Ascending aorta (tissue), 2 donors: ENCODE measurements around the gene ZNF697. TPM values are rescaled to one million over a fixed set of nuclear protein-coding genes. Genes with fewer than 3 reads are reported as not detected.

ENCODE experiments used
- DNase-seq, 2 donors: peaks; one replicate each; pipeline ENCODE4 v3.0.0-alpha.2; 2019; ENCODE audit warnings: low spot score in 2 of 2
- H3K27ac ChIP-seq, 2 donors: fragments of 200-600 bp; sonication (generic); one replicate each; pipeline ENCODE4 v1.5.1; 2016 to 2017; ENCODE audit warnings: mild to moderate bottlenecking in 1 of 2
- H3K27me3 ChIP-seq: fragments of 200-600 bp; sonication (generic); one replicate; pipeline ENCODE4 v1.5.1; 2017
- H3K36me3 ChIP-seq, 2 donors: fragments of 200-600 bp; sonication (generic); one replicate each; pipeline ENCODE4 v1.5.1; 2016
- H3K4me1 ChIP-seq, 2 donors: fragments of 200-600 bp; sonication (generic); one replicate each; pipeline ENCODE4 v1.5.1; 2016 to 2017; ENCODE audit warnings: mild to moderate bottlenecking in 1 of 2
- H3K4me3 ChIP-seq, 2 donors: fragments of 200-600 bp; sonication (generic); one replicate each; pipeline ENCODE4 v1.5.1; 2016 to 2017; ENCODE audit warnings: mild to moderate bottlenecking in 1 of 2
- H3K9me3 ChIP-seq, 2 donors: fragments of 200-600 bp; sonication (generic); one replicate each; pipeline ENCODE4 v1.5.1; 2016
- intact Hi-C: fragments of 100-400 bp; cut with DNase I; formaldehyde crosslinking; loops from one replicate; pipeline ENCODE4 v1.15.1; 2023
- total RNA-seq: library from RNA; depleted of rRNA; stranded (reverse); fragments of >200 nt; gene quantifications from one replicate; pipeline ENCODE4 v1.1.0, GENCODE V29; 2016
- TF ChIP-seq, protein P1 (sequence below), 3 experiments: fragments of 200-600 bp in 2 of 3; fragments of 450-650 bp in 1 of 3; sonication (generic) in 2 of 3; IDR thresholded peaks; one replicate each; pipeline ENCODE4 v1.5.1; 2016 to 2019; ENCODE audit warnings: antibody characterized with exemption in 3 of 3, mild to moderate bottlenecking in 1 of 3, moderate library complexity in 1 of 3

Gene ZNF697
- total RNA-seq, 1 donor from 2014 or later = 0.11 TPM

DNA sequence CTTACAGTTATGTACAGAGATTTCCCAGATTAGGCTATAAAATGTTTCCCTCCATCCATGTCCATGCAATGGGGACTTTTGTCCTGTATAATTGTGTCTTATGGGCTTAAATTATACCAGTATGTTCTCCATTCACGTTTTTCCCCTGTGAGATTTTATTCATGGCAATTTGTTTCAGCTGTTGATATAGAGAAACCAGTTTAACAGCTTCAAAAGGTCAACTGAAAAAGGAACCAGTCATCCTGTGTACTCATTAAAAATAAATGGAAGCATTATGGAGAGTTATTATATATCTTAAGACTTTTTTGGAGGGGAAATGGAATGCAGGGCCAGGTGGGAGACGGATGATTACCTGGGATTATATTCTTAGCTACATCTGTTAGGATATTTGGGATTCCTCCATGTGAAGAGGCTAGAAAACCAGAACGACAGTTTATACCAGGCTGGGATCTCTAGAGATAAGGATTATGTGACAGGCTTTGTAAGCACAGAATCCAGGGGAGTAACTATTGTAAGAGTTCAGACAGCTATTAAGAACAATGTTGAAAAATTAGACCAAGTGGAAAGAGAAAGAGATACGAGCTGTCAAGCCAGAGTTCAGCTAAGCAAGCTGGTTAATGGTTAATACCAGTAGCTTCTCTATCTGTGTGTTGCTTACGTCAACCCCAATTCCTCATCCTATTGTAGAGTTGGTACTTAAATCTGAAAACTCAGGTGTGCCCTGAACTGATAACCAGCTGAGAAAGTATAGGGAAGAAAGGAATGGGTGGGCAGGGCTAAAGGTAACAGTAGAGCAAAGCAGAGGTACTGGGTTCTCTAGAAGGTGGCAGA, 12.4 kb upstream of the ZNF697 start:
- Histone ChIP-seq H3K4me3 (no peak overlapping the region), H3K27ac (no peak overlapping the region), H3K4me1 (no peaks in the 10 kb centered on the region), H3K36me3 (no peaks in the 10 kb centered on the region), H3K27me3 (no peaks in the 10 kb centered on the region), H3K9me3 (no peaks in the 10 kb centered on the region)
- DNase-seq = no peak
- intact Hi-C loops = no loop called here
- TF ChIP-seq, protein P1, sequence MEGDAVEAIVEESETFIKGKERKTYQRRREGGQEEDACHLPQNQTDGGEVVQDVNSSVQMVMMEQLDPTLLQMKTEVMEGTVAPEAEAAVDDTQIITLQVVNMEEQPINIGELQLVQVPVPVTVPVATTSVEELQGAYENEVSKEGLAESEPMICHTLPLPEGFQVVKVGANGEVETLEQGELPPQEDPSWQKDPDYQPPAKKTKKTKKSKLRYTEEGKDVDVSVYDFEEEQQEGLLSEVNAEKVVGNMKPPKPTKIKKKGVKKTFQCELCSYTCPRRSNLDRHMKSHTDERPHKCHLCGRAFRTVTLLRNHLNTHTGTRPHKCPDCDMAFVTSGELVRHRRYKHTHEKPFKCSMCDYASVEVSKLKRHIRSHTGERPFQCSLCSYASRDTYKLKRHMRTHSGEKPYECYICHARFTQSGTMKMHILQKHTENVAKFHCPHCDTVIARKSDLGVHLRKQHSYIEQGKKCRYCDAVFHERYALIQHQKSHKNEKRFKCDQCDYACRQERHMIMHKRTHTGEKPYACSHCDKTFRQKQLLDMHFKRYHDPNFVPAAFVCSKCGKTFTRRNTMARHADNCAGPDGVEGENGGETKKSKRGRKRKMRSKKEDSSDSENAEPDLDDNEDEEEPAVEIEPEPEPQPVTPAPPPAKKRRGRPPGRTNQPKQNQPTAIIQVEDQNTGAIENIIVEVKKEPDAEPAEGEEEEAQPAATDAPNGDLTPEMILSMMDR (IDR thresholded peaks at IDR 0.05) = no peak

DNA sequence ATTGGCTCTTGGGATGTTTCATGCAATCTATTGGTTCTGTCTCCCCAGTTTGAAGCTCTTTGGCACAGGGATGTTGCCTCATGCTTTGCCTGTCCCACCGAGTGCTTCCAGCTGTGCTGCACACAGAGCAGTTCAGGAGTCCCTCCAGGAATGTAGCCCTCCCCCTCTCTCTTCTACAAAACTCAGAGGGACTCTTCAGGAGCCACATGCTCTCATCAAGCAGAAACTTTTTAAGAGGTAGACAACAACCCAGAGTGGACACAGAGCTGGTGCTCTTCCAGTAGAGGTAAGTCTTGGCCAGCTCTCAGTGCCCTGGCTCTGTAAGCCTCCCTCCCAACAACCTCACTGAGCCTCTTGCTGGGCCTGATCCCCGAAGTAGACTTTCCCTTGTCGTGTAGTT, 11.6 kb upstream of the ZNF697 start:
- Histone ChIP-seq H3K4me3 (no peak overlapping the region), H3K4me1 (no peaks in the 10 kb centered on the region), H3K27ac (no peak overlapping the region), H3K9me3 (no peaks in the 10 kb centered on the region), H3K36me3 (no peaks in the 10 kb centered on the region), H3K27me3 (no peaks in the 10 kb centered on the region)
- TF ChIP-seq, protein P1 (IDR thresholded peaks at IDR 0.05) = no peak
- intact Hi-C loops = no loop called here
- DNase-seq = no peak

DNA sequence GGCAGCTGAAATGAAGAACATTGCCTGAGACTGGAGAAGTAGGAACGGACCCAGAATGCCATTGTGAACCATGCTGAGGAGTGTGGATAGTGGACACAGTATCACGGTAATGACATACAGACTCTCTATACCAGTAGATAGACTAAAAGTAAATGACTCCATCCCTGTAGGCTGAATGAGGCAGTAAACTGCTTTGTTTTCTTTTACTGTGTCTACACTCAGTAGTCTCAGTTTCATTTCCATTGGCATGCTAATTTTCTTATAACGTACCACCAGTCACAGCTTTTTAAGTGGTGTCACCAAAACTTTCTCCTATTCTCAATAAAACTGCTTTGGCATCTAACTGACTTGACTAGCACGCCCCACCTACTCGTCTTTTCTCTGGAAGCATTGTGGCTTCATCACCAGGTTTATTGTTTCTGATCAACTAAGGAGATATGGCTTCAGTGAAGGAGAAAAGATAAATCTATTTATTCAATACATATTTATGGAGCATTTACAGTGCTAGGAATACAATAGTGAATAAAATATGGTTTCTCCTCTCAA, 8.4 kb upstream of the ZNF697 start:
- no peaks in the 10 kb centered on the region for H3K27me3 ChIP-seq
- H3K36me3 ChIP-seq = no peaks in the 10 kb centered on the region
- no peak overlapping the region for H3K4me3 ChIP-seq
- intact Hi-C loops = no loop called here
- no peaks in the 10 kb centered on the region for H3K9me3 ChIP-seq
- TF ChIP-seq, protein P1 (IDR thresholded peaks at IDR 0.05) = no peak
- H3K27ac ChIP-seq = no peak overlapping the region
- no peaks in the 10 kb centered on the region for H3K4me1 ChIP-seq
- DNase-seq = no peak

DNA sequence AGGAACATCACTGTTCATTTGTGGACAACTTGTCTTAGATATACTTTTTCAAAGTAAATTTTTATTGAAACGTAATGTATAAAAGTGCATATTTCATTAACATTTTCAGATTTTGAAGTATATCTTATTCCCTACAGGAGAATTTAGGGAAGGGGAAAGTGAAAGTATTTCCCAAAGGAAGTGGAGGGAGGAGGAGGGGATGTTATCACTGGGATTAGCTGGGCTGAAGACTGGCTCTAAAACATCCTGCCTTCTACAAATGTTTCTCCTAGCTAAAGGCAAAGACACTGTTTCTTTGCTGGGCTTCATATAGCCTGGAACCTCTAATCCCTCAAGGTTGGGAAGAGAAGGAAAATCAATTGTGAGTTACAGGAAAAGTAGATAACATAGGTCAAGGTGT, 7.1 kb upstream of the ZNF697 start:
- no peaks in the 10 kb centered on the region for H3K4me1 ChIP-seq
- no peak for DNase-seq
- intact Hi-C loops = no loop called here
- no peak overlapping the region for H3K27ac ChIP-seq
- TF ChIP-seq, protein P1 (IDR thresholded peaks at IDR 0.05) = no peak
- H3K4me3 ChIP-seq = no peak overlapping the region
- H3K9me3 ChIP-seq = no peaks in the 10 kb centered on the region
- no peaks in the 10 kb centered on the region for H3K27me3 ChIP-seq
- no peaks in the 10 kb centered on the region for H3K36me3 ChIP-seq

DNA sequence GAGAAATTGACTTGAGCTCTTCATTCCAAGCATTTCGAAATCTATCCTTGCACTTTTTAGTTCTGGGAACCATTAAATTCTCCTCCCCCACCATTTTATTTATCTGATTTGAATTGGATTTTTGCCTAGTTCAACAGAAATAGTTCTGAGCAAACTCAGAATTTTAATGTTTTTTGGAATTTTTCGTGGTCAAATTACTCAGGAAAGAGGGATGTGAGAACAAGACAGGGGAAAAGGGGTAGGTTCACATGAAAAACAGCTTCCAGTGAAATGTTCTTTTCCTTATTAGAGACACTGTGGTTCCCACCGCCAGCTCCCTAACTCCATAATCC, 5.7 kb upstream of the ZNF697 start:
- DNase-seq = no peak
- Histone ChIP-seq H3K36me3 (no peaks in the 10 kb centered on the region), H3K4me3 (no peak overlapping the region), H3K27ac (no peak overlapping the region), H3K9me3 (no peaks in the 10 kb centered on the region), H3K4me1 (no peaks in the 10 kb centered on the region), H3K27me3 (no peaks in the 10 kb centered on the region)
- TF ChIP-seq, protein P1 (IDR thresholded peaks at IDR 0.05) = no peak
- intact Hi-C loops = no loop called here
